ENCODE data around the gene CYSTM1. TPM values are rescaled to one million over a fixed set of nuclear protein-coding genes. Genes with fewer than 3 reads are reported as not detected.

Gene CYSTM1
- total RNA-seq, 4 donors from 2014 or later = 21.0 to 66.4 (median 37.0) TPM

DNA sequence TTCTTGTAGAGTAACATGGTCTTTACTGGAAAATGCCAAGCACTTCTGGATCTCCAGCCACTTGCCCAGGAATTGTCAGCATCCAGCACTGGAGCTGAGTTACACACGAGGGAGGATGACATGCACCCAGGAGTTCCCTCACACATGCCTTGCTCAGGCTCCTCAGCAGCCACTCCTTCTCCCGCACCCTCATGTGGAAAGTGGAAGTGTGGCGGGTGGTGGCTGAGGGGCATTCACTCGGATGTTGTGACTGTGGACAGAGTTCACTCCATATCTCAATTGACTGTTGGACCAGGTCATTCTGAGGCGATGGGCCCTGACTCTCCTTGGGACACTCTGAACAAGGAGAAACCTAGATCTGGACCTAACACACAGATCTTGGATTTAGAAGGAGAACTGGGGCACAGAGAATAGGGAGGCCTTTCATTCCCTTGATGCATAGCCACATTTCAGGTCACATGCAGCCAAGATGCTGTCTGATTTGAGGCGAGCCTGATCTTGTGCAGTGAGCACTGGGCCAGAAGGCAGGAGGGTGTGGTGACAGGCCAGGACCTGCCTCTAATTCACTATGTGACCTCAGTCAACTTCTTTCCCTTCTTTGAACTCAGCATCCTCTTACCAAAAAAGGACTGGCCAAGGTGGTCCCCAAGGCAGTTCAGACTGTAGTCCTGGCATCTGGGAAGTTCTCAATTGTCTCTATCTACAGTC, 62.1 kb downstream of the CYSTM1 start:
- Histone ChIP-seq H3K27me3 (no peaks in the 10 kb centered on the region), H3K27ac (peak overlapping the region; percentile 72), H3K4me1 (peaks cover 53% of the 10 kb centered on the region), H3K9me3 (no peaks in the 10 kb centered on the region), H3K4me3 (no peak overlapping the region), H3K36me3 (no peaks in the 10 kb centered on the region)
- TF ChIP-seq, protein P1, sequence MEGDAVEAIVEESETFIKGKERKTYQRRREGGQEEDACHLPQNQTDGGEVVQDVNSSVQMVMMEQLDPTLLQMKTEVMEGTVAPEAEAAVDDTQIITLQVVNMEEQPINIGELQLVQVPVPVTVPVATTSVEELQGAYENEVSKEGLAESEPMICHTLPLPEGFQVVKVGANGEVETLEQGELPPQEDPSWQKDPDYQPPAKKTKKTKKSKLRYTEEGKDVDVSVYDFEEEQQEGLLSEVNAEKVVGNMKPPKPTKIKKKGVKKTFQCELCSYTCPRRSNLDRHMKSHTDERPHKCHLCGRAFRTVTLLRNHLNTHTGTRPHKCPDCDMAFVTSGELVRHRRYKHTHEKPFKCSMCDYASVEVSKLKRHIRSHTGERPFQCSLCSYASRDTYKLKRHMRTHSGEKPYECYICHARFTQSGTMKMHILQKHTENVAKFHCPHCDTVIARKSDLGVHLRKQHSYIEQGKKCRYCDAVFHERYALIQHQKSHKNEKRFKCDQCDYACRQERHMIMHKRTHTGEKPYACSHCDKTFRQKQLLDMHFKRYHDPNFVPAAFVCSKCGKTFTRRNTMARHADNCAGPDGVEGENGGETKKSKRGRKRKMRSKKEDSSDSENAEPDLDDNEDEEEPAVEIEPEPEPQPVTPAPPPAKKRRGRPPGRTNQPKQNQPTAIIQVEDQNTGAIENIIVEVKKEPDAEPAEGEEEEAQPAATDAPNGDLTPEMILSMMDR (IDR thresholded peaks at IDR 0.05) = no peak
- no peak for TF ChIP-seq POLR2A (IDR thresholded peaks at IDR 0.05)
- TF ChIP-seq EP300 (IDR thresholded peaks at IDR 0.05) = no peak
- no peak for TF ChIP-seq POLR2AphosphoS5 (IDR thresholded peaks at IDR 0.05)
- DNase-seq (ENCODE audit: low spot score in 2 of 2) = no peak
- WGBS = 61% methylated on average over 3 of the region's 6 CpGs

DNA sequence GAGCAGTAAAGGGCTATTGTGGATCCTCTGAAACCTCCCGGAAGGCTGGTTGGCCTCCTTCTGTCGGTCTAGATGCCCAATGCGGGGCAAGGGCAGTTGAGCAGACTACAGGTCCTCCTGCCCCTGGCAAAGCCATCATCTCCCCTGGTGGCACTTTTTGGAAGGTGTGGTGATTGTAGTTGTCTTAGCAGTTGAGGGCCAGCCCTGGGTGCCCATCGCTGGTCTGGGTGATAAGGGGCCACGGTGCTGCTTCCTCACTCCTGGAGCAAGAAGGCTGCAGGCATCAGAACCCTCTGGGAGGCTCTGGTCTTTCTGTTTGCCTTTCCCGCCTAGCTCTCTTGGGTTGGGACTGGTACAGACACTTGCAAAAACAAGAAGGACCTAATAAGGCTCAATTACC, 63.8 kb downstream of the CYSTM1 start:
- Histone ChIP-seq H3K9me3 (no peaks in the 10 kb centered on the region), H3K36me3 (no peaks in the 10 kb centered on the region), H3K4me1 (peaks cover 57% of the 10 kb centered on the region), H3K27ac (no peak overlapping the region), H3K4me3 (no peak overlapping the region), H3K27me3 (no peaks in the 10 kb centered on the region)
- WGBS = 98% methylated on average over 5 of the region's 6 CpGs
- TF ChIP-seq, protein P1 (IDR thresholded peaks at IDR 0.05) = no peak
- TF ChIP-seq POLR2A (IDR thresholded peaks at IDR 0.05) = no peak
- DNase-seq (ENCODE audit: low spot score in 2 of 2) = no peak

DNA sequence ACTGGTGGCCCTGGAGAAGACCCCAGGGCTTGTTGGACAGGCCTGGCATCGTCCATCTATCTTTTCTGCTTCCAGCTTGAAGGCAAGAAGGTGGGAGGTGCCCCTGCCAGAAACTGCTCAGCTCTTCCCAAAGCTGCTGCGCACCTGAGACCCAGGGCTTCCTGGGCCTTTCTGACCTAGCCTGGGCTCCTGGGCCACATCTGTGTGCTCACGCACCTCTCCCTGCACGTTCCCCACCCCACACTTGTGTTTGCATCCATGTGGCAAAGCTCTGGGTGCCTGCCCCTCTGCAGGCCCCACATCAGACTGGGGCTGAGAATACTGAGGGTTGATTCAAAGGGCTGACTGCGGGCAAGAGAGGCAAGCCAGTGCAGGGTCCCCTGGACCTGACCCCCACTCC, 64.5 kb downstream of the CYSTM1 start:
- H3K27me3 ChIP-seq = no peaks in the 10 kb centered on the region
- no peak overlapping the region for H3K27ac ChIP-seq
- H3K4me3 ChIP-seq = no peak overlapping the region
- H3K36me3 ChIP-seq = no peaks in the 10 kb centered on the region
- H3K9me3 ChIP-seq = no peaks in the 10 kb centered on the region
- 100% methylated on average over 3 of the region's 5 CpGs for WGBS
- H3K4me1 ChIP-seq = peaks cover 59% of the 10 kb centered on the region
- TF ChIP-seq POLR2AphosphoS5 (IDR thresholded peaks at IDR 0.05) (no peak), POLR2A (IDR thresholded peaks at IDR 0.05) (no peak), EP300 (IDR thresholded peaks at IDR 0.05) (no peak)
- TF ChIP-seq, protein P1 (IDR thresholded peaks at IDR 0.05) = no peak
- DNase-seq (ENCODE audit: low spot score in 2 of 2) = no peak

DNA sequence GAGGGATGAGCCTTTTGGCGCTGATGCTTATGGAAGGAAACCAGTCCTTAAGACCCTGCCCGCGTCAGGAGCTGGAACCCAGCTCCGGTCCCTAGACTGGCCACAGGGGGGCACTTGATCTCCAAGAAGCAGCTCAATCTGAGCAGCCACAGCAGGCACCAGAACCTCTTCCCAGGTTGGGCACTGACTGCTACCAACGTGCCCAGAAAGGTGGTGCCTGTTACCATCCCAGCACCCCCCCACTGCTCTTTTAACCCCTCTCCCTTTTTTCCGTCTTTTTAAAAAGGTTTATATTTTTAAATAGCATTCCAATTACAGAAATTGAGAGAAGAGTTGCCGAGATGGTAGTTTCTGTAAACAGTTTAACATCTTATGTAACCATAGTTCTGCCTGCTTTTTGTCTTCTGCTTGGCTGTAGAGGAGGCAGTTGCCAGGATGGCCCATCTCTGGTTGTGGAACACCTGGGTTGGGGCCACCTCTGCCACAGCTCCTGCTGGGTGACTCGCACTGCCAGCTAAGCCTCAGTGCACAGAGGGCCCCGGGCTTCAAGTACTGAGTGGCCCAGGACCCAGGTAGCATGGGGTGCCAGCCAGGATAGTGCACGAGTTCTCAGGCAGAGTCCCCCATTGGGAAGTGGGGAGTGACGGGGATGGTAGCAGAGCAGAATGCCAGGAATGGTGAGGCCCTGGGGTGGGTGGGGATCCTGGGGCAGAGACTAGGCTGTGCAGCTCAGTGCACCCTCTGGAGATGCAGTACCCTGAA, 65.1 kb downstream of the CYSTM1 start:
- no peak for DNase-seq (ENCODE audit: low spot score in 2 of 2)

More for the DNA sequence above, 65.1 kb downstream of the CYSTM1 start:
- Histone ChIP-seq H3K9me3 (no peaks in the 10 kb centered on the region), H3K27me3 (no peaks in the 10 kb centered on the region), H3K4me1 (peaks cover 65% of the 10 kb centered on the region), H3K27ac (no peak overlapping the region), H3K36me3 (peaks cover 2% of the 10 kb centered on the region), H3K4me3 (no peak overlapping the region)
- TF ChIP-seq, protein P1 (IDR thresholded peaks at IDR 0.05) = peak; percentile 21 to 48
- no peak for TF ChIP-seq POLR2A (IDR thresholded peaks at IDR 0.05)
- 35% methylated on average over 8 of the region's 11 CpGs for WGBS

Data from suprapubic skin (tissue), 4 donors.